Measurements from ENCODE around the gene F10. TPM values are rescaled to one million over a fixed set of nuclear protein-coding genes. Genes with fewer than 3 reads are reported as not detected.

F10 gene
- total RNA-seq, 1 experiment from 2014 or later: not detected

- Mint-ChIP-seq H3K9me3 (ENCODE audit: unreplicated experiment) (no peaks in the 10 kb centered on the region), H3K4me3 (ENCODE audit: unreplicated experiment) (no peak overlapping the region), H3K36me3 (ENCODE audit: insufficient read depth, unreplicated experiment) (peaks cover 6% of the 10 kb centered on the region), H3K4me1 (ENCODE audit: insufficient read depth, unreplicated experiment) (no peaks in the 10 kb centered on the region), H3K27me3 (ENCODE audit: insufficient read depth, unreplicated experiment) (peaks cover 26% of the 10 kb centered on the region), H3K27ac (ENCODE audit: low read depth, unreplicated experiment) (no peak overlapping the region)
- CTCF ChIA-PET: no interaction called here
- no peak for TF ChIP-seq CTCF (IDR thresholded peaks at IDR 0.05; ENCODE audit: unreplicated experiment)
- POLR2A ChIA-PET: no interaction called here
- DNase-seq (ENCODE audit: unreplicated experiment): no peak
- intact Hi-C loops (cut with micrococcal nuclease): no loop called here
- BruUV-seq (replicated peaks): no TSS peak
Measured at GRCh38 chr13:113123226-113124201, 915 bp downstream of the F10 start.

GRCh38 chr13:113124211-113124970 lies 1.8 kb downstream of the F10 start:
- BruUV-seq (replicated peaks): no TSS peak
- Mint-ChIP-seq H3K27me3 (ENCODE audit: insufficient read depth, unreplicated experiment) (peaks cover 27% of the 10 kb centered on the region), H3K27ac (ENCODE audit: low read depth, unreplicated experiment) (no peak overlapping the region), H3K4me3 (ENCODE audit: unreplicated experiment) (no peak overlapping the region), H3K36me3 (ENCODE audit: insufficient read depth, unreplicated experiment) (peaks cover 6% of the 10 kb centered on the region), H3K4me1 (ENCODE audit: insufficient read depth, unreplicated experiment) (no peaks in the 10 kb centered on the region), H3K9me3 (ENCODE audit: unreplicated experiment) (no peaks in the 10 kb centered on the region)
- intact Hi-C loops (cut with micrococcal nuclease): no loop called here
- DNase-seq (ENCODE audit: unreplicated experiment): no peak
- CTCF ChIA-PET: no interaction called here
- POLR2A ChIA-PET: no interaction called here
- no peak for TF ChIP-seq CTCF (IDR thresholded peaks at IDR 0.05; ENCODE audit: unreplicated experiment)

GRCh38 chr13:113125506-113126264 lies 3.1 kb downstream of the F10 start:
- Mint-ChIP-seq H3K27me3 (ENCODE audit: insufficient read depth, unreplicated experiment) (peaks cover 27% of the 10 kb centered on the region), H3K4me3 (ENCODE audit: unreplicated experiment) (no peak overlapping the region), H3K4me1 (ENCODE audit: insufficient read depth, unreplicated experiment) (no peaks in the 10 kb centered on the region), H3K9me3 (ENCODE audit: unreplicated experiment) (no peaks in the 10 kb centered on the region), H3K36me3 (ENCODE audit: insufficient read depth, unreplicated experiment) (peaks cover 6% of the 10 kb centered on the region), H3K27ac (ENCODE audit: low read depth, unreplicated experiment) (no peak overlapping the region)
- intact Hi-C loops (cut with micrococcal nuclease): no loop called here
- CTCF ChIA-PET: no interaction called here
- no TSS peak for BruUV-seq (replicated peaks)
- no peak for TF ChIP-seq CTCF (IDR thresholded peaks at IDR 0.05; ENCODE audit: unreplicated experiment)
- DNase-seq (ENCODE audit: unreplicated experiment): no peak
- POLR2A ChIA-PET: interaction anchor here (0.7 kb wide), 1 partner anchor 81 kb away, joined by 3 read pairs; no protein-coding TSS in a partner anchor
